Embryonic facial prominence (tissue), 1 donor: ENCODE results near the gene UST.
"Not testable (repeated sequence)": the region's sequence is repeated elsewhere in the genome, so short reads cannot be mapped to it uniquely, and the experiment has no call there.

Source experiments
- DNase-seq: peaks from one replicate; pipeline ENCODE4 v3.0.0-alpha.2; 2016; ENCODE audit errors: extremely low spot score

UST gene

GRCh38 chr6:148735989-148736388, 10.8 kb upstream of the UST start:
- no peak for DNase-seq

DNA sequence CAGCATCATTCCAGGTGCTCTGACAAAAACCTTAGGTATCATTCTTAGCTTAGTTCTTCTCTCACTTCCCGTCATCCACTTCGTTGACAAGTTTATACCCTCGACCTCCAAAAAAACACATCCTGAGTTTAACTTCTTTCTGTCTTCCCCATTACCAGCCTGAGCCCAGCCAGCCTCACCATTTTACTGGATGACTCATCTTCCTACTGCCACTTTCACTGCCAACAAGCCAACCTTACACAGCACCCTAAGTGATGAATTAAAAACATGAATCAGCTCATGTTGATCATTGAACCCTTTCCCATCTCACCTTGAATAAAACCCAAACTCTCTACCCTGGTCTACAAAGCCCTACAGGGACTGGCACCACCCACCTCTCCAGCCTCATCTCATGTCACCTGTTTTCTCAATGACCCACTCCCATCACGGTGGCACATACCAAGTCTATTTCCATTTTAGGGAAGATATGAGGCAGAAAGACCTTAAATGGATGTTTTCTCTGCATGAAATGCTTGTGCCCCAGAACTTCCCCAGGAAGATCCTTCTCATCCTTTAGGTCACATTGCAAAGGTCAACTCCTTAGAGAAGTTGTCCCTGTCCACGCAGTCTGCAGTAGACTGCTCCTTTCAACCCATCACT, 9.9 kb upstream of the UST start:
- no peak for DNase-seq

- no peak for DNase-seq
These were observed 9.0 kb upstream of the UST start for GRCh38 chr6:148737806-148738205.

- DNase-seq, result no peak
These were observed 7.6 kb upstream of the UST start for GRCh38 chr6:148738946-148739821.

DNA sequence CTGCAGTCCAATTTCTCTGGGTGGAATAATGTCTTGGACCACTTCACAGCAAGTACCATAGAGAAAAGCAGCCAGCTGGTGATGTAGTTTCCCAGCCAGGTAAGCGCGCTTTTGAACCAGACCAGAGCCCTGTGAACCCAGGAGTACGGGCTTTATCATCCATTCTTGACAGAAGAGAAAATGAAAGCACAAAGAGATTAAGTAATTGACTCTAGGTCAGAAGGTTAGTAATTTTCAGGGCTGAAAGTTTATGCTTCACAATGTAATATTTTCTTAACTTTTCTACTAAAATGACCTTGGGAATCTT, 7.1 kb upstream of the UST start:
- no peak for DNase-seq

DNA sequence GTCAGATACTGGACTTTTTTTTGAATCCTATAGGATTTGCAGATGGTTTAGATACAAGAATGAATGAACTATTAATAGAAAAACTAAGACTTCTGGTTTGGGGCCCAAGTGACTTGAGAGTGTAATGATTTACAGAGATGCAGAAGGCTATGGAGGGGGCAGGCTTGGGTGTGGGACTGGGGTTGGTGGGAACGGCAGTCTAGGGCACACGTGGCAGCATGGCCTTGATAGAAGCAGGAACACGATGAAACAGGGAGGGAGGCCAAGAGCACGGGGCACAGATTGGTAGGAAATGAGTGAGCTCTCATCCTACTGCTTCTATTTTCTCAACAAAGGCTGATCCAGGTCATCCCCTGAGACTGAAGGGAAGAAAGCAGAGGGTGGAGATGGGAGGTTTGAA, 3.4 kb upstream of the UST start:
- no peak for DNase-seq

- DNase-seq, result no peak
These were observed 904 bp upstream of the UST start for GRCh38 chr6:148745926-148746325.

DNA sequence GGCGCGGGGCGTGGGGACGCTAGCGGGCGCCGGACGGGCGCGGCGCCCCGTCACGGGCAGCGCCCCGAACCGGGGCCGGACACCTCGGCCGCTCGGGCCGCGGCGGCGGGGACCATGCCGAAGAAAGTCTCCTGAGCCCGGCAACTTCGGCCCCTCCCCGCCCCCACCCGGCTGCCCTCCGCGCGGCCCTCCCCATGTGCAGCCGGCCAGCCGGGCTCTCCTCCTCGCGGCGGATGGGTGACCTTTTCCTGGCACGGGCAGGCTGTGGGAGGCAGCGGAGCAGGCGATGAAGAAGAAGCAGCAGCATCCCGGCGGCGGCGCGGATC, 278 bp downstream of the UST start:
- DNase-seq, result no peak

- no peak for DNase-seq
These were observed 788 bp downstream of the UST start for GRCh38 chr6:148747471-148748165.

GRCh38 chr6:148749674-148750073, 2.8 kb downstream of the UST start:
- DNase-seq, result no peak

GRCh38 chr6:148750838-148751792, 4.3 kb downstream of the UST start:
- DNase-seq, result no peak

- DNase-seq, result no peak
These were observed 5.0 kb downstream of the UST start for GRCh38 chr6:148751793-148752170.

- not testable (repeated sequence) for DNase-seq
These were observed 8.5 kb downstream of the UST start for GRCh38 chr6:148755379-148755778.

DNA sequence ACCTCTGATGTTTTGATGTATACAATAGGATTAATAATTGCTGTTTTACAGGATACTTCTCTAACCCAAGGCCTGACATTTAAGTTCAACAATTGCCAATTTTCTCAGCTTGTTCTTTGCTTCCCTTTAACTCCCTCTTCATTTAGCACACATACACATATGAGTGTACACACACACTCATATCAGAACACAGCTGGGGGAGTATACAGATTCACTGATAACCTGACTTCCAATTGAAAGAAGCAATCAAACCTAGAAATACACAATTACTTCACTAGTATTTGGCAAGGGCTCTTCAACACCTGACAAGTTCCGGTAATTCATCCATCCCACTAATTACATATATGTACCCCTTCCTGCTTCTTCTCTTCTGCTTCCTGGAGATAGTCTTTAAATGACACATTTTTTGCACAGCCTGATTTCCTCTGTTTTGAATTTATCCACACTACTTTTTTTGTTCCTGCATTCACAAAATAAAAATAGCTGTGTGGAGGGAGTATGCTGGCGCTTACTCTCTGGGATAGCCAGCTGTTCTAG, 11.2 kb downstream of the UST start:
- DNase-seq, result no peak

DNA sequence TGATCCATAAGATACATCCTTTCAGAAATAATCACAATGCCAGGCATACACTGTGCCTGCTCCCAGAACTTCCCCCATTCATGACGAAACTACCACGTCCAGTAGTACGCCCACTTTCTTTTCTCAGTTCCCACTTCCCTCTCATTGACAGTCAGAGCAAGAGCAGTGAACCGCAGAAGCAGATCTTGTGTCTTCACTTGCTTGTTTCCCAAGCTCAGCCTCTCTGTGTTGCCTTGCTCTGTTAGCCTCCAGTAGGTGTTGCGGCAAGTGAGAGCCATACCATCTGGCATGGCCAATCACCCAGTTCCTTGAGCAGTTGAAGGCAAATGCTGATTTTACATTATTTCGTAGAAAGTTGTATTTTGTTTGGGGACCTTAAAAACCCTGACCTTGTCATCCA, 11.7 kb downstream of the UST start:
- DNase-seq, result no peak

- DNase-seq, result no peak
These were observed 13.4 kb downstream of the UST start for GRCh38 chr6:148760258-148760534.

DNA sequence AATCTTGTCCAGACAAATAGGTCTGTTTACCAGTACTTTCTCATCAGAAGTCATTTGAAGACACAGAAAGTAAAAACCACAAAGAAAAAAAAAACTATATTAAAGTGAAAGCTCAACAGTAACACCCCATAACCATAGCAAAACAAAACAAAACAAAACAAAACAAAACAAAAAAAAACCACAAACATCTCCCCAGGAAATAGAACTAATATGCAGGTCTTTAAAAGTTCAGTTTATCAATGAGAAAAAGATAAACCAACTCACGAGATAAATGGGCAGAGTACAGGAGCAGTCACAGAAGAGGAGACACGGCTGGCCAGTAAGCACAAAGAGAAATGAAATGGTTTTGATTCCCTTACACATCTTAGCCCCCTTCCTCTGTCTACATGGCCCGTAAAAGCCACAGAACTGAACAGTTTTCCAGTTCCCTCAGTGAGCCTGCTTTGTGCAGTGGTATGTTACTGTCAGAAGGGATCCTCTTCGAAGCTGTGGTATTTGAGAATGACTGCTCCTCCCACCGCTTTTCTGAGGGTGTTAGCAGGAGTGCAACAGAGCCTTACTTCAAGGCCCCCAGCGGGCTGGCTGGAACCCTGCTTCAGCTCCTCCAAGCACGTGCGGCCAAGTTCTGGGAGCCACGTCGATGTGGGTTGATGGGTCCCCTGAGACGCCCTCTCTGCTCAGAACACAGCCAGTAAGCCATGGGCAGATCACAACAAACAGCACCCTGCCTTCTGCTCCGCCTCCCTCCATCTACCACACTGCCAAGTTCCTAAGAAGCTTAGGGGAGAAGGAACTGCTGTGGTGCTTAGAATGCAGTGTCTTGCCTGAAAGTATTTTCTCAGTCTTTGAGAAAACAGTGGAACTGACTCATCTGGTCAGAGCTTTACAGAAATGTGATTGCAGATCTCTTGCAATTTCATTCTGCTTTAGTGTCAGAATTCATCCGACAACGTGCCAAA, 14.0 kb downstream of the UST start:
- DNase-seq, result no peak

DNA sequence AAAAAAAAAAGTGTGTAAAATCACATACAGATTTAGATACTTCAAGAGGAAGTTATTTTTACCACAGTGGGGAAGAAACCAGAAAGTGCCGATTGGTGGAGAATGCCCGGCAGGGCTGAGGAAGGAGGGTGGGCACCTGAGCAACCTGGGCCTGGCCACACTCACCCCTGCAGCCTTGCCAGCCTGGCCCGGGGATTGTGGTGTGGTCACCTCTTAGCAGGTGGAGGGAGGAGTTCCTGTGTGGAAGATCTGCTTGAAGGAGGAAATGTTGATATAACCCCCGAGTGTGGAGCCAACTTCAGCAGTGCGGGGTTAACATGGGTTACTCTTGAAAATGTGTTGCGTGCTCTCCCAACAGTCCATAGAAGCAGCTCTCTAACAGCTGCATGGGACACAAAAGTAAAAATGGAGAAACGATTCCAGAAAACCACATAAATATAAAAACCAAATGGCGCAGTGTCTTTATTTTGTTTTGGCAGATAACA, 14.7 kb downstream of the UST start:
- DNase-seq, result no peak

DNA sequence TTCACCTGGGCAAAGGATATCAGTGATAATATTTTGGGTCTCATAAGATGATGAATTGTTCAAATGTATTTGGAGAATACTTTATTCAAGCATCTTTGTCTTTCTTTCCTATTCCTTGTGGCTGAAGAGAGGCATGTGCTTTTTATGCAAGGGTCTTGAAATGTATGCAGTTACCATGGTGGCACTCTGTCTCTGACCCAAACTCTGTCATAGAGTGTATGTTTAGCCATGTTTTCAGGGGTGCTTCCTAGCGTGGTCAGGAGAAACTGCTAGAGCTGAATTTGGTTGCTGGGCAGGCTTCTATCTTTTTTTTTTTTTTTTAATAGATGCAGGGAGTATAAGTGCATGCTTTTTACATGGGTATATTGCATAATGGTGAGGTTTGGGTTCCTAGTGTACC, 15.4 kb downstream of the UST start:
- no peak for DNase-seq

DNA sequence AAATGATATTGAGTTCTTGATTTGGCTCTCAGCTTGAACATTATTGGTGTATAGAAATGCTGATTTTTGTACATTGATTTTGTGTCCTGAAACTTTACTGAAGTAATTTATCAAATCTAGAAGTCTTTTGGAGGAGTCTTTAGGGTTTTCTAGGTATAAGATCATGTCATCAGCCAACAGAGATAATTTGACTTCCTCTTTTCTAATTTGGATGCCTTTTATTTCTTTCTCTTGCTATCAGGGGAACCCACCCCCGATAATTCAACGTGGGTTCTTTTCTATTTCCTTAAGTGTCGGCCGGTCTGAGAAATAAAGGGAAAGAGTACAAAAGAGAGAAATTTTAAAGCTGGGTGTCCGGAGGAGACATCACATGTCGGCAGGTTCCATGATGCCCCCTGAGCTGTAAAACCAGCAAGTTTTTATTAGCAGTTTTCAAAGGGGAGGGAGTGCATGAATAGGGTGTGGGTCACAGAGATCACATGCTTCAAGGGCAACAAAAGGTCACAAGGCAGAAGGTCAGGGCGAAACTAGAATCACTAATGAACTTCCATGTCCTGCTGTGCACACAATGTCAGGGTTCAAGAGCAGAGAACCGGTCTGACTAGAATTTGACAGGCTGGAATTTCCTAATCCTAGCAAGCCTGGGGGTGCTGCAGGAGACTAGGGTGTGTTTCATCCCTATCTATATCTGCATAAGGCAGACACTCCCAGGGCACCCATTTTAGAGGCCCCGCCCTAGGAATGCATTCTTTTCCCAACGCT, 17.6 kb downstream of the UST start:
- not testable (repeated sequence) for DNase-seq
